Measurements from ENCODE around the gene HACD1.

- no peak for TF ChIP-seq BHLHE40 (IDR thresholded peaks at IDR 0.05; ENCODE audit: low read depth, low read length)
- no peak for TF ChIP-seq CTCF (conservative IDR thresholded peaks at IDR 0.05; ENCODE audit: low read depth, low read length)
- no peak for TF ChIP-seq RFX5 (IDR thresholded peaks at IDR 0.05; ENCODE audit: low read depth, low read length)
- TF ChIP-seq POLR2A (IDR thresholded peaks at IDR 0.05; ENCODE audit: low read depth, low read length) = no peak
- TF ChIP-seq CEBPB (IDR thresholded peaks at IDR 0.05; ENCODE audit: low read depth, low read length) = no peak
- no peak for TF ChIP-seq RAD21 (IDR thresholded peaks at IDR 0.05; ENCODE audit: low read length)
- no peak for TF ChIP-seq MXI1 (IDR thresholded peaks at IDR 0.05; ENCODE audit: borderline replicate concordance, low read depth, low read length)
- no peak for TF ChIP-seq MAFK (IDR thresholded peaks at IDR 0.05; ENCODE audit: low read depth, low read length)
- TF ChIP-seq SMC3 (IDR thresholded peaks at IDR 0.05; ENCODE audit: low read depth, low read length) = no peak
- TF ChIP-seq USF2 (IDR thresholded peaks at IDR 0.05; ENCODE audit: low read depth, low read length) = no peak
- TF ChIP-seq ELK1 (IDR thresholded peaks at IDR 0.05; ENCODE audit: borderline replicate concordance, low read depth, low read length) = no peak
- TF ChIP-seq RCOR1 (IDR thresholded peaks at IDR 0.05; ENCODE audit: insufficient replicate concordance, low read length) = no peak
- no peak for TF ChIP-seq CHD1 (IDR thresholded peaks at IDR 0.05; ENCODE audit: low read depth, low read length)
Measured at GRCh38 chr10:17561111-17561510, 56.1 kb downstream of the HACD1 start.

Measured in IMR-90 (cell line).